ENCODE results near the gene EML6.

EML6 gene

DNA sequence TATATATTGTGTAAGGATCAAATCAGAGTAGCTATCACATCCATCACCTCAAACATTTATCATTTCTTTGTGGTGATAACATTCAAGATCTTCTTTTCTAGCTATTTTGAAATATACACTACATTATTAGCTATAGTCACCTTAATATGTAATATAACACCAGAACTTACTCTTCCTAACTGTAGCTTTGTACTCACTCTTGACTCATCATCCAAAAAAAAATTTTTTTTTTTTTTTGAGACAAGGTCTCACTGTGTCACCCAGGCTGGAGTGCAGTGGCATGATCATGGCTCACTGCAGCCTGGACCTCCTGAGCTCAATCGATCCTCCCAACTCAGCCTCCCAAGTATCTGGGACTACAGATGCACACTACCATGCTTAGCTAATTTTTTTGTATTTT lies 153.3 kb downstream of the EML6 start:
- Mint-ChIP-seq H3K27ac (no peak overlapping the region), H3K4me3 (no peak overlapping the region), H3K4me1 (peaks cover 37% of the 10 kb centered on the region), H3K9me3 (no peaks in the 10 kb centered on the region), H3K27me3 (ENCODE audit: low read depth) (no peaks in the 10 kb centered on the region), H3K36me3 (ENCODE audit: low read depth) (no peaks in the 10 kb centered on the region)
- TF ChIP-seq, protein P1, sequence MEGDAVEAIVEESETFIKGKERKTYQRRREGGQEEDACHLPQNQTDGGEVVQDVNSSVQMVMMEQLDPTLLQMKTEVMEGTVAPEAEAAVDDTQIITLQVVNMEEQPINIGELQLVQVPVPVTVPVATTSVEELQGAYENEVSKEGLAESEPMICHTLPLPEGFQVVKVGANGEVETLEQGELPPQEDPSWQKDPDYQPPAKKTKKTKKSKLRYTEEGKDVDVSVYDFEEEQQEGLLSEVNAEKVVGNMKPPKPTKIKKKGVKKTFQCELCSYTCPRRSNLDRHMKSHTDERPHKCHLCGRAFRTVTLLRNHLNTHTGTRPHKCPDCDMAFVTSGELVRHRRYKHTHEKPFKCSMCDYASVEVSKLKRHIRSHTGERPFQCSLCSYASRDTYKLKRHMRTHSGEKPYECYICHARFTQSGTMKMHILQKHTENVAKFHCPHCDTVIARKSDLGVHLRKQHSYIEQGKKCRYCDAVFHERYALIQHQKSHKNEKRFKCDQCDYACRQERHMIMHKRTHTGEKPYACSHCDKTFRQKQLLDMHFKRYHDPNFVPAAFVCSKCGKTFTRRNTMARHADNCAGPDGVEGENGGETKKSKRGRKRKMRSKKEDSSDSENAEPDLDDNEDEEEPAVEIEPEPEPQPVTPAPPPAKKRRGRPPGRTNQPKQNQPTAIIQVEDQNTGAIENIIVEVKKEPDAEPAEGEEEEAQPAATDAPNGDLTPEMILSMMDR (IDR thresholded peaks at IDR 0.05; ENCODE audit: unreplicated experiment in 3 of 3): no peak

DNA sequence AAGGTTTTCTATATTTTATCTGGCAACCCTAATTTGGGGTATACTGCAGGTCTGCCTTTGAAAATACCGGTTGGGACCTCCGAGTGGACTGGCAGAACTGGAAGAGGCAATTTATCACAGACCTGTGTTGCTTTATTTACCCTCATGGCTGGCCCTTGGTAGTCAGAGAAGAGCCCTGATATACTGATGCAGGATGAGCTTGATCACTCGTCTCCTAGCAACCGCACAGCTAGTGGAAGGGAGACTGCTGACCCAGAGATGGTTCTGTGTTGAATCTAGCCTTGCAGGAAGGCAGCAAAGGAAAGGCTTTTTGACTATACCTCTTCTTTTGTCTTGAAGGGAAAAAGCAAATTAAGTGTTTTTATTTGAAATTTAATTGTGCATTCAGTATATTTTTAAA lies 154.7 kb downstream of the EML6 start:
- no peak overlapping the region for H3K4me3 Mint-ChIP-seq

DNA sequence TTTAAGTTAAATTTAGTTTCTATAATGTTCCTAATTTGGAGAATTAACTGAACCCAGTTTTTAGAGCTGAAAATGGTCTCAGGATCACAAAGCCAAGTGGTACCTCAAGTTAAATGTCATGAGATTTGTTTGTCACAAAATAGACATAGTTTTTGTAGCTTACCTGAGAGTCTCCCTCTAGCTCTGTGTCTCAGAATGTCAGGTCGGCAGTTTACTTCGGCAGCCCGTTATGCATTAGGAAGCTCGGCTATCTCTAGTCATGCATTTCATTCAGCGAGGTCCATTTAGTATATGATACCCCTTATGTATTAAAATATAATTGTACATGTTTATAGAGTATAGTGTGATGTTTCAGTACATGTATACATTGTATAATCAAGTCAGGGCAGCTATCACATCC lies 155.6 kb downstream of the EML6 start:
- no peaks in the 10 kb centered on the region for H3K9me3 Mint-ChIP-seq
- no peaks in the 10 kb centered on the region for H3K36me3 Mint-ChIP-seq (ENCODE audit: low read depth)
- H3K4me1 Mint-ChIP-seq: peaks cover 35% of the 10 kb centered on the region
- peak overlapping the region; percentile 3 to 49 (median 29) for H3K27ac Mint-ChIP-seq
- peak overlapping the region in 1 of 3 experiments; percentile 14 for H3K4me3 Mint-ChIP-seq
- TF ChIP-seq, protein P1 (IDR thresholded peaks at IDR 0.05; ENCODE audit: unreplicated experiment in 3 of 3): no peak
- no peaks in the 10 kb centered on the region for H3K27me3 Mint-ChIP-seq (ENCODE audit: low read depth)

More for the DNA sequence above, 154.7 kb downstream of the EML6 start:
- no peaks in the 10 kb centered on the region for H3K36me3 Mint-ChIP-seq (ENCODE audit: low read depth)
- H3K4me1 Mint-ChIP-seq: peaks cover 31% of the 10 kb centered on the region
- H3K27me3 Mint-ChIP-seq (ENCODE audit: low read depth): no peaks in the 10 kb centered on the region
- TF ChIP-seq, protein P1 (IDR thresholded peaks at IDR 0.05; ENCODE audit: unreplicated experiment in 3 of 3): no peak
- H3K27ac Mint-ChIP-seq: no peak overlapping the region
- H3K9me3 Mint-ChIP-seq: no peaks in the 10 kb centered on the region

DNA sequence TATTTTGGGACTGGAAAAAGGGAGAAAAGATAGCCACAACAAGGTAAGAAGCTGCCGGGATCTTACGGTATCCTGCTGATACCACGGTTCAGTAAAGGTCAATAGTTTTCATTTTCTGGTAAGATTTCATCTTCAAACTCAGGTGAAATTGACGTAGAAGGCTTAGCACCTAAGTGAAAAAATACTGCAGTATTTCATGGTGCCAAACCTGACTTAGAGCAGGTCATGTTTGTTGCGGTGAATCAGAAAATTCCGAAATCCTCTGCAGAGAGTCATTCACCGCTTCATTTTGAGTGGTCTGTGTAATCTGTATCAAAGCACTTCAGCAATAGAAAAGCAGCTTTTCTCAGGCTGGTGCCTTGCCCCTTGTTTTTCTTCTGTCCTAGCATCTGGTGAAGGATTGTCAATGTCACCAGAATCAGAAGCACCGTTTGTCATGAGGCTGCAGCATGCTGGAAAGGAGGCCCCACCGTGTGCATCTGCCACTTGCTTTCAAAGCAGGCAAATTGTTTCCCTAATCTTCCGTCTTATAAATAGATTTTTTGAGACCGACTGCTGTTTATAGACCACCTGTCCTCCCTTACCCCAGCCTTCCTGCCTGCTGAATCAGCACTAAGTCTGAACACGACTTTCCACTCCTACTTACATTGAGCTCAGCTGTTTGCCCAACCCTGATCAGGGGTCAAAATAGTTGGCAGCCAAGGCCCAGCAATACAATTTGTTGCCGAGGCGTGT lies 156.3 kb downstream of the EML6 start:
- peak overlapping the region in 1 of 3 experiments; percentile 14 for H3K4me3 Mint-ChIP-seq
- TF ChIP-seq, protein P1 (IDR thresholded peaks at IDR 0.05; ENCODE audit: unreplicated experiment in 3 of 3): no peak

DNA sequence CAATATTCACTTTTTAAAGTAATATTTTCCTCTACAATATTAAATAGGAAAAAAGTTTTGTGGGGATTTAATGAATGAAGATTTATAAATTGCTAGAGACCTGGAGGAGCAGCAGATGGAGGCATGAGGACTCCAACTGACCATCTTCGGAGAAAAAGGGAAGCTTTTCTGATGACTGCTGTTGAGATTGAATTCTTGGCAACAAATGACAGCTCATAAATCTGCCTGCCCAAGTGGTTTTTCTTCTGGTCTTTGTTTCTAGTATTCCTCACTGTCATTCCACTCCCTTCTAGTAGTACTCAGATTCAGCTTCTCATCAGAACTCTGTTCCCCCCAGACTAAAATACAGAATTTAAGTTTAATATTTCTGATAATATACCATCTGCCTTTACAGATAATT lies 157.0 kb downstream of the EML6 start:
- Mint-ChIP-seq H3K4me3 (no peak overlapping the region), H3K27ac (peak overlapping the region; percentile 29 to 65 (median 49)), H3K36me3 (ENCODE audit: low read depth) (no peaks in the 10 kb centered on the region), H3K4me1 (peaks cover 38% of the 10 kb centered on the region), H3K9me3 (no peaks in the 10 kb centered on the region), H3K27me3 (ENCODE audit: low read depth) (peaks cover under 1% of the 10 kb centered on the region)
- TF ChIP-seq, protein P1 (IDR thresholded peaks at IDR 0.05; ENCODE audit: unreplicated experiment in 3 of 3): no peak

More for the DNA sequence above, 156.3 kb downstream of the EML6 start:
- peak overlapping the region; percentile 3 to 49 (median 29) for H3K27ac Mint-ChIP-seq
- H3K9me3 Mint-ChIP-seq: no peaks in the 10 kb centered on the region
- H3K27me3 Mint-ChIP-seq (ENCODE audit: low read depth): no peaks in the 10 kb centered on the region
- H3K4me1 Mint-ChIP-seq: peaks cover 39% of the 10 kb centered on the region
- H3K36me3 Mint-ChIP-seq (ENCODE audit: low read depth): no peaks in the 10 kb centered on the region

DNA sequence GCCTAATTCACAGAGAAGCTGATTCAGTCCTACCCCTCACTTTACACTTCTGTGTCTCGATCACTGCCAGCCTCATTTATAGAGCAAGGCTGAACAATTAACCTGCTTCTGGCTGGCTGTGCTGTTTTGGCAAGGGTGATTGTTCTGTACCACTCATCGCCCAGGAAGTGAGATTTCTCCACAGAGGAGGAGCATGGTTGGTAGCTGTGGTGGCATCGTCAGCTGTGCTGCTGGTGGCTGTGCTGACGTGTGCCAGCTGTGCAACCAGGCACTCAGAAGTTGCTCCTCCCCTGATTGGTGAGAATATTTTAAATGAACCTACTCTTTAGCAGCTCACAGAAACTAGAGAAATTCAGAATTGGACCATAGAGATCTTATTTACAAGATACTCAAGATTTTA lies 158.3 kb downstream of the EML6 start:
- Mint-ChIP-seq H3K9me3 (peaks cover 2% of the 10 kb centered on the region), H3K27me3 (ENCODE audit: low read depth) (peaks cover 3% of the 10 kb centered on the region), H3K36me3 (ENCODE audit: low read depth) (no peaks in the 10 kb centered on the region), H3K4me3 (no peak overlapping the region), H3K27ac (peak overlapping the region in 1 of 3 experiments; percentile 44), H3K4me1 (peaks cover 33% of the 10 kb centered on the region)
- TF ChIP-seq, protein P1 (IDR thresholded peaks at IDR 0.05; ENCODE audit: unreplicated experiment in 3 of 3): no peak

Data from nephron (organoid).